SU-DHL-6 (cell line): ENCODE data around the gene C11orf24.
A peak's percentile ranks its signal among the peaks of the same experiment; 100 is the strongest.

Experiments
- H2AFZ ChIP-seq: fragments of 200-600 bp; sonication (generic); 2 replicates; pipeline ENCODE4 v1.6.1; 2014; ENCODE audit warnings: low read depth, mild to moderate bottlenecking, moderate library complexity, mixed read lengths, antibody characterized with exemption, low read length; ENCODE audit not compliant: severe bottlenecking
- H3F3A ChIP-seq: fragments of 200-600 bp; shearing (Covaris generic); 2 replicates; pipeline ENCODE4 v1.6.0; 2016; ENCODE audit warnings: antibody characterized with exemption, mild to moderate bottlenecking; ENCODE audit not compliant: insufficient read depth
- H3K27ac ChIP-seq: fragments of 200-600 bp; sonication (generic); 2 replicates; pipeline ENCODE4 v1.5.1; 2016; ENCODE audit warnings: low read depth, mild to moderate bottlenecking, low read length, moderate library complexity, mixed read lengths
- H3K27me3 ChIP-seq: fragments of 200-600 bp; sonication (generic), shearing (Covaris generic); 2 replicates; pipeline ENCODE4 v1.6.0; 2014; ENCODE audit warnings: mild to moderate bottlenecking, low read length
- H3K36me3 ChIP-seq: fragments of 200-600 bp; sonication (generic); 2 replicates; pipeline ENCODE4 v1.6.1; 2014; ENCODE audit warnings: mild to moderate bottlenecking, low read length, mixed read lengths
- H3K4me2 ChIP-seq: fragments of 300-600, 200-600 bp; shearing (Covaris generic), sonication (generic); 2 replicates; pipeline ENCODE4 v1.6.0; 2014; ENCODE audit warnings: low read length, low read depth, mild to moderate bottlenecking; ENCODE audit not compliant: poor library complexity, severe bottlenecking
- H3K4me3 ChIP-seq: fragments of 200-600 bp; sonication (generic); 2 replicates; pipeline ENCODE4 v1.5.1; 2014; ENCODE audit warnings: antibody characterized with exemption, low read length, mild to moderate bottlenecking, mixed read lengths; ENCODE audit not compliant: insufficient read depth, poor library complexity, severe bottlenecking
- H3K79me2 ChIP-seq: fragments of 200-600 bp; sonication (generic); 2 replicates; pipeline ENCODE4 v1.6.1; 2014; ENCODE audit warnings: mild to moderate bottlenecking, low read length, moderate library complexity; ENCODE audit not compliant: insufficient read depth
- H3K9ac ChIP-seq: fragments of 200-600 bp; sonication (generic); 2 replicates; pipeline ENCODE4 v1.7.0; 2014; ENCODE audit warnings: mild to moderate bottlenecking, low read length
- H3K9me2 ChIP-seq: fragments of 200-600 bp; sonication (generic); replicated peaks from 2 replicates; pipeline ENCODE4 v1.6.1; 2014; ENCODE audit warnings: low read length; ENCODE audit not compliant: insufficient read depth
- H3K9me3 ChIP-seq: fragments of 200-600 bp; sonication (generic); 2 replicates; pipeline ENCODE4 v1.6.1; 2014; ENCODE audit warnings: low read length, mixed read lengths; ENCODE audit not compliant: insufficient read depth
- H4K20me1 ChIP-seq: fragments of 200-600 bp; sonication (generic); 2 replicates; pipeline ENCODE4 v1.6.1; 2014; ENCODE audit warnings: low read depth, mild to moderate bottlenecking, antibody characterized with exemption, low read length, moderate library complexity, mixed read lengths
- CTCF ChIP-seq: fragments of 200-600 bp; sonication (generic); IDR thresholded peaks from one replicate; pipeline ENCODE4 v1.5.1; 2017; ENCODE audit warnings: antibody characterized with exemption, mild to moderate bottlenecking, low read length, moderate library complexity; ENCODE audit not compliant: insufficient read depth, poor library complexity, severe bottlenecking
- EZH2phosphoT487 ChIP-seq: fragments of 200-600 bp; sonication (generic), shearing (Covaris generic); conservative IDR thresholded peaks from 2 replicates; pipeline ENCODE4 v1.6.1; 2018; ENCODE audit warnings: mild to moderate bottlenecking, antibody characterized with exemption, low read length, moderate library complexity, mixed read lengths

Gene C11orf24

GRCh38 chr11:68214173-68215086 lies 57.3 kb downstream of the C11orf24 start:
- peak overlapping the region; percentile 88 for H3K4me2 ChIP-seq
- H2AFZ ChIP-seq: peak overlapping the region; percentile 100
- 0 out of 2 replicates have a peak overlapping the region, but pooled peaks have one; percentile 77 for H3K27ac ChIP-seq

GRCh38 chr11:68213555-68214172 lies 58.1 kb downstream of the C11orf24 start:
- H3K27ac ChIP-seq: peak overlapping the region; percentile 77
- 0 out of 2 replicates have a peak, but pooled peaks cover 16% of the 10 kb centered on the region for H4K20me1 ChIP-seq
- TF ChIP-seq CTCF: no peak
- TF ChIP-seq EZH2phosphoT487: no peak
- H3K36me3 ChIP-seq: no peaks in the 10 kb centered on the region
- H3K79me2 ChIP-seq: peaks cover 39% of the 10 kb centered on the region
- H3K9me2 ChIP-seq: no peaks in the 10 kb centered on the region
- no peaks in the 10 kb centered on the region for H3K9me3 ChIP-seq
- H3K4me2 ChIP-seq: peak overlapping the region; percentile 88
- H3K27me3 ChIP-seq: no peaks in the 10 kb centered on the region
- H3K4me3 ChIP-seq: peak overlapping the region; percentile 81
- no peaks in the 10 kb centered on the region for H3F3A ChIP-seq
- peak overlapping the region; percentile 100 for H2AFZ ChIP-seq
- peak overlapping the region; percentile 82 for H3K9ac ChIP-seq

More at GRCh38 chr11:68214173-68215086, 57.3 kb downstream of the C11orf24 start:
- Histone ChIP-seq H4K20me1 (0 out of 2 replicates have a peak, but pooled peaks cover 11% of the 10 kb centered on the region), H3K9me3 (no peaks in the 10 kb centered on the region), H3K36me3 (no peaks in the 10 kb centered on the region), H3K9ac (peak overlapping the region; percentile 82), H3K27me3 (no peaks in the 10 kb centered on the region), H3F3A (no peaks in the 10 kb centered on the region), H3K9me2 (no peaks in the 10 kb centered on the region), H3K4me3 (peak overlapping the region; percentile 81), H3K79me2 (peaks cover 31% of the 10 kb centered on the region)
- TF ChIP-seq CTCF: no peak
- TF ChIP-seq EZH2phosphoT487: no peak

- peak within 1 kb of the TSS; percentile 96 for H3K4me2 ChIP-seq
- H3K27ac ChIP-seq: peak within 1 kb of the TSS; percentile 77
- H3K36me3 ChIP-seq: no peaks in the 10 kb centered on the region
- TF ChIP-seq EZH2phosphoT487: no peak
- no peak for TF ChIP-seq CTCF
- no peaks in the 10 kb centered on the region for H3K9me2 ChIP-seq
- H3F3A ChIP-seq: no peaks in the 10 kb centered on the region
- H4K20me1 ChIP-seq: 0 out of 2 replicates have a peak, but pooled peaks cover 16% of the 10 kb centered on the region
- no peaks in the 10 kb centered on the region for H3K27me3 ChIP-seq
- H3K9ac ChIP-seq: peak within 1 kb of the TSS; percentile 82
- H2AFZ ChIP-seq: peak within 1 kb of the TSS; percentile 100
- H3K4me3 ChIP-seq: peak within 1 kb of the TSS; percentile 87
- H3K79me2 ChIP-seq: peaks cover 43% of the 10 kb centered on the region
- no peaks in the 10 kb centered on the region for H3K9me3 ChIP-seq
These were observed 58.6 kb downstream of the C11orf24 start, which contains the start of gene KMT5B for GRCh38 chr11:68213135-68213515. KMT5B (minus strand) TSS chr11:68213296; CDS start chr11:68190076, 23,220 bp downstream.
